HL-60 (cell line): ENCODE measurements around the gene SLC4A8.

Experiments
- POLR2AphosphoS5 ChIP-seq: IDR thresholded peaks from 2 replicates; pipeline ENCODE4 v1.6.1; 2012; ENCODE audit warnings: low read depth
- SPI1 ChIP-seq: IDR thresholded peaks from 2 replicates; pipeline ENCODE4 v1.6.1; 2012; ENCODE audit warnings: low read depth, mild to moderate bottlenecking, borderline replicate concordance
- TF ChIP-seq, protein P1 (sequence below): IDR thresholded peaks from one replicate; pipeline ENCODE4 v1.5.1; 2011; ENCODE audit warnings: low read length, control low read depth, inconsistent platforms; ENCODE audit not compliant: insufficient read depth
- TF ChIP-seq, protein P2 (sequence below): IDR thresholded peaks from 2 replicates; pipeline ENCODE4 v1.6.1; 2012; ENCODE audit warnings: low read depth; ENCODE audit not compliant: insufficient replicate concordance

DNA sequence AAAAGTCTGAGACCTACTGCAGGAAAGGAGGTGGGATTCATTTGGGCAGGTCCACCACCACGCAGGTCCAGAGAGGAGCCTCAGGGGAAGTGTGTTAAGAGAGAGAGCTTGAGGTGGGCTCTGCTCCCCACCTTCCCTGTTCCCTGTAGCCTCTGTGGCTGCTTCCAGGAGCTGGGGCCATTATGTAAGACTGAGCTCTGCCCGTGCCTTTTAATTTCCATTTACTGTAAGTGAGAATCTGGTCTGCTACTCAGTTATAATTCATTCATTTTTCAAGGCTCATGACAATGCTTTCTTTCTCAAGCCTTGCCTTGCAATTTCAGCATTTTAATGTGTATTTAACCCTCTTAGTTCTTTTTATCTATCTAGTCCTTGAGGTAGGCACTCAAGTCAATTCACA, 8.3 kb downstream of the SLC4A8 start:
- no peak for TF ChIP-seq POLR2AphosphoS5
- TF ChIP-seq, protein P1, sequence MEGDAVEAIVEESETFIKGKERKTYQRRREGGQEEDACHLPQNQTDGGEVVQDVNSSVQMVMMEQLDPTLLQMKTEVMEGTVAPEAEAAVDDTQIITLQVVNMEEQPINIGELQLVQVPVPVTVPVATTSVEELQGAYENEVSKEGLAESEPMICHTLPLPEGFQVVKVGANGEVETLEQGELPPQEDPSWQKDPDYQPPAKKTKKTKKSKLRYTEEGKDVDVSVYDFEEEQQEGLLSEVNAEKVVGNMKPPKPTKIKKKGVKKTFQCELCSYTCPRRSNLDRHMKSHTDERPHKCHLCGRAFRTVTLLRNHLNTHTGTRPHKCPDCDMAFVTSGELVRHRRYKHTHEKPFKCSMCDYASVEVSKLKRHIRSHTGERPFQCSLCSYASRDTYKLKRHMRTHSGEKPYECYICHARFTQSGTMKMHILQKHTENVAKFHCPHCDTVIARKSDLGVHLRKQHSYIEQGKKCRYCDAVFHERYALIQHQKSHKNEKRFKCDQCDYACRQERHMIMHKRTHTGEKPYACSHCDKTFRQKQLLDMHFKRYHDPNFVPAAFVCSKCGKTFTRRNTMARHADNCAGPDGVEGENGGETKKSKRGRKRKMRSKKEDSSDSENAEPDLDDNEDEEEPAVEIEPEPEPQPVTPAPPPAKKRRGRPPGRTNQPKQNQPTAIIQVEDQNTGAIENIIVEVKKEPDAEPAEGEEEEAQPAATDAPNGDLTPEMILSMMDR: no peak
- no peak for TF ChIP-seq SPI1
- TF ChIP-seq, protein P2, sequence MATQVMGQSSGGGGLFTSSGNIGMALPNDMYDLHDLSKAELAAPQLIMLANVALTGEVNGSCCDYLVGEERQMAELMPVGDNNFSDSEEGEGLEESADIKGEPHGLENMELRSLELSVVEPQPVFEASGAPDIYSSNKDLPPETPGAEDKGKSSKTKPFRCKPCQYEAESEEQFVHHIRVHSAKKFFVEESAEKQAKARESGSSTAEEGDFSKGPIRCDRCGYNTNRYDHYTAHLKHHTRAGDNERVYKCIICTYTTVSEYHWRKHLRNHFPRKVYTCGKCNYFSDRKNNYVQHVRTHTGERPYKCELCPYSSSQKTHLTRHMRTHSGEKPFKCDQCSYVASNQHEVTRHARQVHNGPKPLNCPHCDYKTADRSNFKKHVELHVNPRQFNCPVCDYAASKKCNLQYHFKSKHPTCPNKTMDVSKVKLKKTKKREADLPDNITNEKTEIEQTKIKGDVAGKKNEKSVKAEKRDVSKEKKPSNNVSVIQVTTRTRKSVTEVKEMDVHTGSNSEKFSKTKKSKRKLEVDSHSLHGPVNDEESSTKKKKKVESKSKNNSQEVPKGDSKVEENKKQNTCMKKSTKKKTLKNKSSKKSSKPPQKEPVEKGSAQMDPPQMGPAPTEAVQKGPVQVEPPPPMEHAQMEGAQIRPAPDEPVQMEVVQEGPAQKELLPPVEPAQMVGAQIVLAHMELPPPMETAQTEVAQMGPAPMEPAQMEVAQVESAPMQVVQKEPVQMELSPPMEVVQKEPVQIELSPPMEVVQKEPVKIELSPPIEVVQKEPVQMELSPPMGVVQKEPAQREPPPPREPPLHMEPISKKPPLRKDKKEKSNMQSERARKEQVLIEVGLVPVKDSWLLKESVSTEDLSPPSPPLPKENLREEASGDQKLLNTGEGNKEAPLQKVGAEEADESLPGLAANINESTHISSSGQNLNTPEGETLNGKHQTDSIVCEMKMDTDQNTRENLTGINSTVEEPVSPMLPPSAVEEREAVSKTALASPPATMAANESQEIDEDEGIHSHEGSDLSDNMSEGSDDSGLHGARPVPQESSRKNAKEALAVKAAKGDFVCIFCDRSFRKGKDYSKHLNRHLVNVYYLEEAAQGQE: no peak
